ENCODE results near the gene CABLES1. TPM values are rescaled to one million over a fixed set of nuclear protein-coding genes. Genes with fewer than 3 reads are reported as not detected.
A peak's percentile ranks its signal among the peaks of the same experiment; 100 is the strongest.

The CABLES1 gene
- total and polyA plus RNA-seq, 2 of the 4 experiments (the other 2 are of a cell fraction): 4.7 to 5.7 TPM

- Histone ChIP-seq H2BK15ac (ENCODE audit: low read depth, low read length) (peak overlapping the region; percentile 19; the same call in 1 of the 3 replicates), H2AFZ (replicated peaks; ENCODE audit: low read length, poor library complexity) (no peak overlapping the region), H3K9me3 (ENCODE audit: control insufficient read depth, insufficient read depth, low read length) (no peaks in the 10 kb centered on the region), H2BK120ac (ENCODE audit: low read depth, low read length) (no peak overlapping the region), H3K36me3 (ENCODE audit: control insufficient read depth, insufficient read depth, low read length) (no peaks in the 10 kb centered on the region), H3K4ac (ENCODE audit: low read depth, low read length) (no peak overlapping the region), H3K14ac (replicated peaks; ENCODE audit: low read depth, low read length) (peak overlapping the region; percentile 13; the same call in 1 of the 2 replicates), H3K9ac (ENCODE audit: low read depth, low read length) (no peak overlapping the region), H3K27ac (ENCODE audit: insufficient read depth, low read length) (no peak overlapping the region), H4K91ac (ENCODE audit: insufficient read depth, low read depth, low read length) (peak overlapping the region; percentile 5; the same call in 1 of the 2 replicates), H3K23ac (ENCODE audit: low read depth, low read length) (no peak overlapping the region), H2AK5ac (ENCODE audit: low read depth, low read length) (peak overlapping the region; percentile 52; the same call in 1 of the 2 replicates), H4K5ac (ENCODE audit: low read depth, low read length) (no peak overlapping the region), H3K56ac (ENCODE audit: extremely low read depth, insufficient read depth, low read length) (no peak overlapping the region), H3K18ac (ENCODE audit: low read depth, low read length) (no peak overlapping the region), H2BK20ac (ENCODE audit: low read depth, low read length) (peak overlapping the region; percentile 13; the same call in 1 of the 2 replicates), H2BK5ac (ENCODE audit: low read depth, low read length, poor library complexity, severe bottlenecking) (no peak overlapping the region), H4K20me1 (ENCODE audit: insufficient read depth, low read length) (no peaks in the 10 kb centered on the region), H3K4me2 (ENCODE audit: low read depth, low read length) (no peak overlapping the region), H4K8ac (ENCODE audit: low read depth in 2 of 2, low read length in 2 of 2) (no peak overlapping the region), H3K4me1 (ENCODE audit: control insufficient read depth, insufficient read depth, low read length) (peaks cover 2% of the 10 kb centered on the region; the same call in 1 of the 2 replicates), H3K4me3 (ENCODE audit: insufficient read depth, low read depth, low read length) (no peak overlapping the region), H3K79me1 (ENCODE audit: low read depth in 1 of 2, low read length in 2 of 2) (no peaks in the 10 kb centered on the region), H2AK9ac (replicated peaks; ENCODE audit: low read depth, low read length, poor library complexity) (no peak overlapping the region), H3K9me1 (ENCODE audit: insufficient read depth, low read length) (peaks cover 8% of the 10 kb centered on the region), H3K27me3 (ENCODE audit: control insufficient read depth, insufficient read depth, low read length) (no peaks in the 10 kb centered on the region)
- in situ Hi-C loops (cut with MboI; ENCODE audit: low sequenced_read_pairs): no loop called here
- POLR2A ChIA-PET (ENCODE audit: unreplicated experiment): no interaction called here
- CTCF ChIA-PET: no interaction called here
- ATAC-seq (ENCODE audit: low read depth): peak; percentile 35; the same call in 1 of the 2 replicates
- intact Hi-C loops (cut with micrococcal nuclease): no loop called here
- dilution Hi-C loops (cut with HindIII; ENCODE audit: low sequenced_read_pairs, unreplicated experiment): no loop called here
- DNase-seq: no peak
- BruUV-seq (replicated peaks): no TSS peak
- 95% methylated on average over 6 of the region's 11 CpGs; no CpG with 5 or more reads in 1 of the 2 experiments for WGBS, 2 experiments (ENCODE audit: extremely low coverage in 2 of 2, insufficient read length in 1 of 2)
- TF ChIP-seq POLR2A (IDR thresholded peaks at IDR 0.05; ENCODE audit: low read depth, low read length): no peak
- no peak for TF ChIP-seq MAZ (IDR thresholded peaks at IDR 0.05; ENCODE audit: borderline replicate concordance, low read depth, low read length)
- TF ChIP-seq CHD1 (IDR thresholded peaks at IDR 0.05; ENCODE audit: low read depth, low read length): no peak
- no peak for TF ChIP-seq FOS (IDR thresholded peaks at IDR 0.05; ENCODE audit: low read depth, low read length)
- TF ChIP-seq ELK1 (IDR thresholded peaks at IDR 0.05; ENCODE audit: borderline replicate concordance, low read depth, low read length): no peak
- TF ChIP-seq USF2 (IDR thresholded peaks at IDR 0.05; ENCODE audit: low read depth, low read length): no peak
- no peak for TF ChIP-seq RAD21 (IDR thresholded peaks at IDR 0.05; ENCODE audit: low read length)
- TF ChIP-seq RFX5 (IDR thresholded peaks at IDR 0.05; ENCODE audit: low read depth, low read length): no peak
- TF ChIP-seq RCOR1 (IDR thresholded peaks at IDR 0.05; ENCODE audit: insufficient replicate concordance, low read length): no peak
- no peak for TF ChIP-seq CTCF (conservative IDR thresholded peaks at IDR 0.05; ENCODE audit: low read depth, low read length)
- TF ChIP-seq MXI1 (IDR thresholded peaks at IDR 0.05; ENCODE audit: borderline replicate concordance, low read depth, low read length): no peak
- no peak for TF ChIP-seq SMC3 (IDR thresholded peaks at IDR 0.05; ENCODE audit: low read depth, low read length)
- no peak for TF ChIP-seq MAFK (IDR thresholded peaks at IDR 0.05; ENCODE audit: low read depth, low read length)
- no peak for TF ChIP-seq CEBPB (IDR thresholded peaks at IDR 0.05; ENCODE audit: low read depth, low read length)
- no peak for TF ChIP-seq NFE2L2 (IDR thresholded peaks at IDR 0.05; ENCODE audit: low read depth, low read length)
These were observed 8.8 kb upstream of the CABLES1 start for GRCh38 chr18:23126376-23127056.
